ENCODE results near the gene SMC6. TPM values are rescaled to one million over a fixed set of nuclear protein-coding genes. Genes with fewer than 3 reads are reported as not detected.

Gene SMC6
- total RNA-seq, 1 donor from 2014 or later: 35.5 TPM

- DNase-seq (ENCODE audit: low spot score in 2 of 2) (no peak), FAIRE-seq (no peak)
Observed at GRCh38 chr2:17718689-17719088, 34.9 kb downstream of the SMC6 start.

- DNase-seq (ENCODE audit: low spot score in 2 of 2): no peak
- FAIRE-seq: no peak
Observed at GRCh38 chr2:17717666-17718065, 35.9 kb downstream of the SMC6 start.

- DNase-seq (ENCODE audit: low spot score in 2 of 2): no peak
- no peak for FAIRE-seq
Observed at GRCh38 chr2:17713291-17713690, 40.3 kb downstream of the SMC6 start.

GRCh38 chr2:17710547-17711248 lies 42.9 kb downstream of the SMC6 start:
- DNase-seq (ENCODE audit: low spot score in 2 of 2) (no peak), FAIRE-seq (no peak)

GRCh38 chr2:17709897-17710296 lies 43.7 kb downstream of the SMC6 start:
- no peak for DNase-seq (ENCODE audit: low spot score in 2 of 2)
- no peak for FAIRE-seq

- peak; percentile 68 for FAIRE-seq
- no peak for DNase-seq (ENCODE audit: low spot score in 2 of 2)
Observed at GRCh38 chr2:17708501-17708900, 45.1 kb downstream of the SMC6 start.

- FAIRE-seq (no peak), DNase-seq (ENCODE audit: low spot score in 2 of 2) (no peak)
Observed at GRCh38 chr2:17706845-17707244, 46.8 kb downstream of the SMC6 start.

- DNase-seq (ENCODE audit: low spot score in 2 of 2) (no peak), FAIRE-seq (no peak)
Observed at GRCh38 chr2:17690776-17691175, 62.8 kb downstream of the SMC6 start.

- FAIRE-seq: no peak
Observed at GRCh38 chr2:17689010-17689409, 64.6 kb downstream of the SMC6 start.

GRCh38 chr2:17688600-17688999 lies 65.0 kb downstream of the SMC6 start:
- DNase-seq (ENCODE audit: low spot score in 2 of 2) (no peak), FAIRE-seq (no peak)

More at GRCh38 chr2:17689010-17689409, 64.6 kb downstream of the SMC6 start:
- no peak for DNase-seq (ENCODE audit: low spot score in 2 of 2)

GRCh38 chr2:17683981-17684380 lies 69.6 kb downstream of the SMC6 start:
- FAIRE-seq: no peak
- DNase-seq (ENCODE audit: low spot score in 2 of 2): no peak

- FAIRE-seq (no peak), DNase-seq (ENCODE audit: low spot score in 2 of 2) (no peak)
Observed at GRCh38 chr2:17682098-17682857, 71.3 kb downstream of the SMC6 start.

GRCh38 chr2:17680119-17680518 lies 73.5 kb downstream of the SMC6 start:
- no peak for FAIRE-seq
- no peak for DNase-seq (ENCODE audit: low spot score in 2 of 2)

GRCh38 chr2:17674817-17675216 lies 78.8 kb downstream of the SMC6 start:
- no peak for FAIRE-seq
- no peak for DNase-seq (ENCODE audit: low spot score in 2 of 2)

GRCh38 chr2:17672583-17673317 lies 80.9 kb downstream of the SMC6 start:
- FAIRE-seq (no peak), DNase-seq (ENCODE audit: low spot score in 2 of 2) (no peak)

GRCh38 chr2:17667898-17668297 lies 85.7 kb downstream of the SMC6 start:
- no peak for FAIRE-seq

GRCh38 chr2:17664534-17664933 lies 89.1 kb downstream of the SMC6 start:
- FAIRE-seq: no peak
- DNase-seq (ENCODE audit: low spot score in 2 of 2): no peak

More at GRCh38 chr2:17667898-17668297, 85.7 kb downstream of the SMC6 start:
- no peak for DNase-seq (ENCODE audit: low spot score in 2 of 2)

- FAIRE-seq: no peak
- no peak for DNase-seq (ENCODE audit: low spot score in 2 of 2)
Observed at GRCh38 chr2:17662723-17663122, 90.9 kb downstream of the SMC6 start.

- DNase-seq (ENCODE audit: low spot score in 2 of 2) (no peak), FAIRE-seq (no peak)
Observed at GRCh38 chr2:17661460-17661859, 92.2 kb downstream of the SMC6 start.

- no peak for FAIRE-seq
Observed at GRCh38 chr2:17660219-17660618, 93.4 kb downstream of the SMC6 start.

GRCh38 chr2:17658251-17658843 lies 95.3 kb downstream of the SMC6 start:
- FAIRE-seq (no peak), DNase-seq (ENCODE audit: low spot score in 2 of 2) (no peak)

More at GRCh38 chr2:17660219-17660618, 93.4 kb downstream of the SMC6 start:
- DNase-seq (ENCODE audit: low spot score in 2 of 2): no peak
